Tibial nerve (tissue), 3 donors: ENCODE results near the gene FNDC4.

ENCODE experiments used
- POLR2A ChIP-seq, 2 donors: fragments of 450-650 bp; IDR thresholded peaks; one replicate each; pipeline ENCODE4 v1.6.1; 2017; ENCODE audit warnings: antibody characterized with exemption in 2 of 2, mild to moderate bottlenecking in 2 of 2, moderate library complexity in 2 of 2
- TF ChIP-seq, protein P1 (sequence below), 5 experiments: fragments of 200-600 bp in 3 of 5; fragments of 450-650 bp in 2 of 5; sonication (generic) in 3 of 5; IDR thresholded peaks; one replicate each; pipeline ENCODE4 v1.5.1; 2016 to 2019; ENCODE audit warnings: antibody characterized with exemption in 5 of 5, mild to moderate bottlenecking in 3 of 5, moderate library complexity in 2 of 5

DNA sequence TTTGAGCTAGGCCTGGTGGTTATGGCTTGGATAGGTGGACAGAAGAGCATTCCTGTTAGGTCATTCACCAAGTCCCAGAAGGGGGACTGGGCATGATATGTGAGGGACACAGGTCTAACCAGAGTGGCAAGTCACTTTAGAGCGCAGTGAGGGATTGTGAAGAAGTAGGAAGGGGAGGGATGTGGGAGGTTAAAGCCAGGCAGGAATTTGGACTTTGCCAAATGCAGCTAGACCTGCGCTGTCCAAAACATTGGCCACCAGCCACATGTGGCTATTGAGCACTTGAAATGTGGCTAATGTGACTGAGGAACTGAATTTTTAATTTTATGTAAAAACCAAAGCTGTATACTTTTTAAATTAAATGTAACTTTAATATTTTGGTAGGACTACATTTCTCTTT is 25.3 kb upstream of the FNDC4 start:
- TF ChIP-seq, protein P1, sequence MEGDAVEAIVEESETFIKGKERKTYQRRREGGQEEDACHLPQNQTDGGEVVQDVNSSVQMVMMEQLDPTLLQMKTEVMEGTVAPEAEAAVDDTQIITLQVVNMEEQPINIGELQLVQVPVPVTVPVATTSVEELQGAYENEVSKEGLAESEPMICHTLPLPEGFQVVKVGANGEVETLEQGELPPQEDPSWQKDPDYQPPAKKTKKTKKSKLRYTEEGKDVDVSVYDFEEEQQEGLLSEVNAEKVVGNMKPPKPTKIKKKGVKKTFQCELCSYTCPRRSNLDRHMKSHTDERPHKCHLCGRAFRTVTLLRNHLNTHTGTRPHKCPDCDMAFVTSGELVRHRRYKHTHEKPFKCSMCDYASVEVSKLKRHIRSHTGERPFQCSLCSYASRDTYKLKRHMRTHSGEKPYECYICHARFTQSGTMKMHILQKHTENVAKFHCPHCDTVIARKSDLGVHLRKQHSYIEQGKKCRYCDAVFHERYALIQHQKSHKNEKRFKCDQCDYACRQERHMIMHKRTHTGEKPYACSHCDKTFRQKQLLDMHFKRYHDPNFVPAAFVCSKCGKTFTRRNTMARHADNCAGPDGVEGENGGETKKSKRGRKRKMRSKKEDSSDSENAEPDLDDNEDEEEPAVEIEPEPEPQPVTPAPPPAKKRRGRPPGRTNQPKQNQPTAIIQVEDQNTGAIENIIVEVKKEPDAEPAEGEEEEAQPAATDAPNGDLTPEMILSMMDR (IDR thresholded peaks at IDR 0.05), result no peak
- TF ChIP-seq POLR2A (IDR thresholded peaks at IDR 0.05), result no peak
